Femur (tissue), 1 donor: ENCODE results near the gene LIPK.
"Not testable (repeated sequence)": the region's sequence is repeated elsewhere in the genome, so short reads cannot be mapped to it uniquely, and the experiment has no call there.

Experiments
- DNase-seq: peaks from one replicate; pipeline ENCODE4 v3.0.0-alpha.2; 2017

The LIPK gene

GRCh38 chr10:88705958-88706357 is at the start of gene LIPK:
Gene LIPK (plus strand): TSS chr10:88706249. CDS start chr10:88724544, 18,295 bp downstream.
- no peak for DNase-seq

- no peak for DNase-seq
These were observed 48.1 kb upstream of the LIPK start for GRCh38 chr10:88657901-88658300.

- DNase-seq = no peak
These were observed 46.1 kb upstream of the LIPK start for GRCh38 chr10:88659725-88660597.

GRCh38 chr10:88660598-88660884 is 45.5 kb upstream of the LIPK start:
- DNase-seq = no peak

- no peak for DNase-seq
These were observed 45.0 kb upstream of the LIPK start for GRCh38 chr10:88661018-88661417.

GRCh38 chr10:88661577-88661976 is 44.5 kb upstream of the LIPK start:
- no peak for DNase-seq

GRCh38 chr10:88663153-88663552 is 42.9 kb upstream of the LIPK start:
- DNase-seq = not testable (repeated sequence)

GRCh38 chr10:88664142-88664541 is 41.9 kb upstream of the LIPK start, which contains the start of gene LIPF:
Gene LIPF (plus strand): TSS chr10:88664442. CDS start chr10:88667298, 2,856 bp downstream.
- DNase-seq = no peak

GRCh38 chr10:88668465-88668864 is 37.6 kb upstream of the LIPK start:
- DNase-seq = no peak

GRCh38 chr10:88670497-88670896 is 35.6 kb upstream of the LIPK start:
- no peak for DNase-seq

GRCh38 chr10:88672041-88672440 is 34.0 kb upstream of the LIPK start:
- no peak for DNase-seq

GRCh38 chr10:88676283-88677060 is 29.6 kb upstream of the LIPK start:
- DNase-seq = no peak

- DNase-seq = no peak
These were observed 25.1 kb upstream of the LIPK start for GRCh38 chr10:88680958-88681357.

- DNase-seq = no peak
These were observed 23.6 kb upstream of the LIPK start for GRCh38 chr10:88682491-88682890.

- no peak for DNase-seq
These were observed 18.1 kb upstream of the LIPK start for GRCh38 chr10:88687853-88688467.

GRCh38 chr10:88689366-88689765 is 16.7 kb upstream of the LIPK start:
- no peak for DNase-seq

- DNase-seq = no peak
These were observed 12.5 kb upstream of the LIPK start for GRCh38 chr10:88693392-88694020.

- DNase-seq = no peak
These were observed 3.0 kb upstream of the LIPK start for GRCh38 chr10:88702848-88703597.

- DNase-seq = no peak
These were observed 1.5 kb downstream of the LIPK start for GRCh38 chr10:88707429-88708155.

GRCh38 chr10:88709361-88709760 is 3.3 kb downstream of the LIPK start:
- DNase-seq = not testable (repeated sequence)

GRCh38 chr10:88715517-88715916 is 9.5 kb downstream of the LIPK start:
- no peak for DNase-seq

- no peak for DNase-seq
These were observed 15.3 kb downstream of the LIPK start for GRCh38 chr10:88721392-88721791.
